ENCODE data around the gene HNF1B.

HNF1B gene

GRCh38 chr17:37664214-37664613 is 80.6 kb downstream of the HNF1B start:
- no peak for DNase-seq

DNA sequence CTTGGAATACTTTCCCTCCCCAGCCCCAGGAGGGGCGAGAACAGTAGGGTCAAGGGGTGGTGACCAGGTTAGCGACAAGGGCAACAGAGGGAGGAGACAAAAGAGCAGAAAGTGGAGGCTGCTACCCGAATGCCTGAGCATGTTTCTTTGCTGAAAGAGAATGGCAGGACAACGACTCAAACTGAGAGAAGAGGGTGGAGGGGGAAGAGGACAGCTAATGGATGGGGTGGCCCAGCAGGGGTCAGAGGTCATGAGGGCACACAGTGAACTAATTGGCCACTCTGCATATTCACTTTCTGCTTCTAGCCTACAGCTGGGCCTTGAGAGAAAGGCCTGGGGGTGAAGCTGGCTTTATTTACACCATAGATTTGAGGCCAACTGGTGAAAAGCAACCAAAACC is 82.5 kb downstream of the HNF1B start:
- no peak for DNase-seq

GRCh38 chr17:37661400-37662014 is 83.4 kb downstream of the HNF1B start:
- no peak for DNase-seq

- DNase-seq = no peak
These were observed 84.9 kb downstream of the HNF1B start for GRCh38 chr17:37659925-37660324.

- DNase-seq = no peak
These were observed 87.7 kb downstream of the HNF1B start for GRCh38 chr17:37657202-37657601.

DNA sequence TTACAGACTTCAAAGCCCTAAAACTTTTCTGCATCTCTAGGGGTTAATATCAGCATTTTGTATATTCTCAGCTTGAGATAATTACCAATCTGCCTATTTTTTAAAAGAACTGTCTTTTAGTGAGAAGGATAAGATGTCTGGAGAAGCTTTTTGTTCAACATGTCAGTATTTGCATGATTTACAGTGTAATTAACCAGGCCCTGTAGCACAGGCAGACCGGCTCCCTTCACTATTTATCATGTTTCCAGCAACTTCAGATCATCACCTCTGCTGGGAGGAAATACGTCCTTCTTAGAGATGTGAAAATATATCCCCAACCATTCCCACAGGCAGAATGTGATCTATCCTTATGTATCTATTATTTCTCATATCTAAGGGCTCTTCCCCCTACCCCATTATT is 93.0 kb downstream of the HNF1B start:
- no peak for DNase-seq

DNA sequence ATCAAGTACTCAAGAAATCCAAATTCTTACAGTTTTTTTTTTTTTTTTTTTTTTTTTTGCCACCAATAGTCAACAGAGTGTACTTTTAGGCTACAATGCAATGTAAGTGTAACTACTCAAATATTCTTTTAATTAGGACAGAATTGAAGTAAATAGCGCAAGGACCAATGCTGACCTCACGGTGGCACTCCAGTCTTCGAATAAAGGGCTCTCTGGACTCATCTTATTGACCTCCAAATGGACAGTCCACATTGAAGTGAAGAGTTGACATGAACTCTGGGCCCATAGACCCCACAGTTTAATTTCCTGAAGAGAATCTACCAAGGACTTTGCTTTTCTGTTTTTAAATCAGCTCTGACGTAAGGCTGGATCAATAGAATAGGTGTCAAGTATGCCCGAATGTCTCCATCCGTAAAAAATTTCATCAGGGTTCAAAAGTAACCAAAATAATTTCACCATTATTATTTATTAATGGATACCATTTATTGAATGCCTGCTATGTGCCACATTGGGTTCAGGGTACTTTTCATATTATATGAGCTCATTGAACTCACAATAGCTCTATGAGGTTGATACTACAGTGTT is 94.3 kb downstream of the HNF1B start:
- no peak for DNase-seq

GRCh38 chr17:37648555-37648954 is 96.3 kb downstream of the HNF1B start:
- DNase-seq = no peak

DNA sequence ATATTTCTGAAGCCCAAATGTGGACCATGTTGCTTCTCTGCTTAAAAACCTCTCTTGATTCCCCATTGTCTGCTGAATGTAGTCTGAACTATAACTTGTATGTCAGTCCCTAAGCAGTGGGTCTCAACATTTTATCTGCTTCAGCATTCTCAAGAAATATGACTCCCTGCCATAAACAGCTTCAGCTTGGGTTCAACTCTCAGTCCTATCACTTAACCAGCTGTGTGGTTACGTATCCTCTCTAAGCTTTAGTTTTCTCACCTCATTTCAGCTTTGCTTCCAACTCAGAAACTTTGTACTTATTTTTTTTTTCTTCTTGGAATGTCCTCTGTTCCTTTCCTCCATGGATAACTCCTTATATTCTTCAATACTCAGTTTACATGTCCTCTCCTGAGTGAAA is 97.0 kb downstream of the HNF1B start:
- no peak for DNase-seq

DNA sequence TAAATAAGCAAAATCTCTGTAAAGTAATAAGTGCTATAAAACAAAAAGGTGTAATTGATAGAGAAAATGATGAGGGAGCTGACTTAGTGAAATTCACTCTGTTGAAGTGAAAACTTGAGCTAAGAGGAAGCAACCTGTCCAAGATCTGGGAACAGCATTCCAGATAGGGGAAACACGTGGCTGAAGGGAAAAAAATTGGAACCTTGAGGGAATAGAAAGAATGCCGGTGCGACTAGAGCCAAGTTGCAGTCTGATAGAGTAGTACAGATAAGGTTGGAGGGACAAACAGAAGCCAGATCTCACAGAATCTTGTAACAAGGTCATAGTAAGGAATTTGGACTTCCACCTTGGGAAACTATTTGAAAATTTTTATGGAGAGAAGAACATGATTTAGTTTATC is 101.0 kb downstream of the HNF1B start:
- no peak for DNase-seq

DNA sequence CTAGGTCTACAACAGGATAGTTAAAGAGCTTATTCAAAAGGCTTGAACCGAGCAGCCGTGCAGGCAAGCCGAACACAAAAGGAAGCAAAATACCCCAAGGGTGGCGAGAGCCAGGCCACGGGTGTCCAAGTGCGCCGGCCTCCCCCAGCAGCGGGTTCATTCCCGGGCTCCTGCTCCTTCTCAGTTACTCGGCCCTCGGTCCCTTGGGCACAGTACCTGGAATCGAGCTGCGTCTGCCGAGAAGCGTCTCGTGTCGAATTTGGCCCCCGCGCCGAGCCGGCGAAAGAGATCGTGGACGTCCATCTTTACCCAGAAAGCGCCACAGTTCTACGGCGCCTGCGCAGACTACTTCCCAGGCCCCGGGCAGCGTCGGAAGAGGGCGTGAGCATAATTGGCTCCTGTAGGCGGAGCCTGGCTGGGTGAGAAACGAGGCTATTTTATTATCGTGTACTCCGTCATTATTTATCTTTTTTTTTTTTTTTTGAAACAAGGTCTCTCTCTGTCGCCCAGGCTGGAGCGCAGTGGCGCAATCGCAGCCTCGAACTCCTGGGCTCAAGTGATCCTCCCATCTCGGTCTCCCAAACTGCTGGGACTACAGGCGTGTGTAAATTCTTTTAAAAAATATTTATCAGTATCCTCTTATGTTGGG is 101.6 kb downstream of the HNF1B start, which contains the start of gene DDX52:
TSS of gene DDX52 (minus strand) at position 329 of the 649 bp plus-strand sequence. CDS start at position 303, 26 bp downstream.
- DNase-seq = peak; percentile 86

DNA sequence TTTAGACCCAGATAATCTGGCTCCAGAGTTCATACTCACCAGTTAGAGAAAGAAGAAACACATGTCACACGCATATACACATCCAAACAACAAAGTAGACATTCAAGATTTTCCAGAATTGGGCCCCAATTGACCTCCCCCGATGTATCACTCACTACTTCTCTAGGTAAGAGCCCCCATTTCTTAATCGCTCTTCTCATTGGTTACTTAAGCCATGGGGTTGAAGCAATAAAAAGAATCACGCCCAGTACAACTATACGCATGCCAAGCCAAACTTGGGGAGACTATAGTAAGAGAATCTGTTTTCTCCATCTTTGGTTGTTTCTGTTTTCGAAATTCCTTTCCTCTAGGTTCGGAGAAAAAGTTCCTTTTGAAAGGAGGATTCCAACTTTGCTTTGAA is 102.2 kb downstream of the HNF1B start:
- DNase-seq = no peak

- no peak for DNase-seq
These were observed 104.8 kb downstream of the HNF1B start for GRCh38 chr17:37640015-37640414.

DNA sequence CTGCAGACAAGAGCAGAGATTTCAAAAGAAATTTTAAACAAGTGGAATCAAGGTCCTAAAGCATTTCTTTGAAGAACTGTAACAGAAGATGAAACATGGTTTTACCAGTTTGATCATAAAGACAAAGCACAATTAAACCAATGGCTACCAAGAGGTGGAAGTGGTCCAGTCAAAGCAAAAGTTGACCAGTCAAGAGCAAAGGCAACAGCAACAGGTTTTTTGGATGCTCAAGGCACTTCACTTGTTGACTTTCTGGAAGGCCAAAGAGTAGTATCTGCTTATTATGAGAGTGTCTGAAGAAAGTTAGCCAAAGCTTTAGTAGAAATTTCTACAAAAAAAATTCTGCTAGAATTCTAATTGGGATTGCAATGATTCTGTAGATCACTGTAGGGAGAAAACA is 106.9 kb downstream of the HNF1B start:
- DNase-seq = no peak
